H9 (cell line): Measurements from ENCODE around the gene MUC2. TPM values are rescaled to one million over a fixed set of nuclear protein-coding genes. Genes with fewer than 3 reads are reported as not detected.

Experiments
- DNase-seq: peaks from one replicate; pipeline ENCODE4 v3.0.0-alpha.2; 2017
- H2AFZ ChIP-seq: one replicate; pipeline ENCODE4 v1.6.1; 2013; ENCODE audit warnings: mild to moderate bottlenecking, low read length, control low read depth, moderate library complexity
- H2AK5ac ChIP-seq: 2 replicates; pipeline ENCODE4 v1.6.1; 2013; ENCODE audit warnings: low read length, control low read depth, mixed read lengths; ENCODE audit not compliant: insufficient read length
- H2BK120ac ChIP-seq: one replicate; pipeline ENCODE4 v1.6.1; 2013; ENCODE audit warnings: low read depth, mild to moderate bottlenecking, low read length, control low read depth, inconsistent platforms; ENCODE audit not compliant: poor library complexity, severe bottlenecking
- H2BK12ac ChIP-seq: 2 replicates; pipeline ENCODE4 v1.6.1; 2013; ENCODE audit warnings: low read length, control low read depth, mixed read lengths, low read depth; ENCODE audit not compliant: insufficient read length
- H2BK15ac ChIP-seq: 2 replicates; pipeline ENCODE4 v1.6.1; 2013; ENCODE audit warnings: low read depth, low read length, control low read depth
- H2BK20ac ChIP-seq: one replicate; pipeline ENCODE4 v1.6.1; 2013; ENCODE audit warnings: low read depth, mild to moderate bottlenecking, low read length, control low read depth, inconsistent platforms; ENCODE audit not compliant: poor library complexity, severe bottlenecking
- H2BK5ac ChIP-seq: 2 replicates; pipeline ENCODE4 v1.6.1; 2013; ENCODE audit warnings: low read length, control low read depth, mixed read lengths; ENCODE audit not compliant: insufficient read length
- H3K14ac ChIP-seq: 2 replicates; pipeline ENCODE4 v1.6.1; 2013; ENCODE audit warnings: low read length, control low read depth; ENCODE audit not compliant: insufficient read depth
- H3K18ac ChIP-seq: 2 replicates; pipeline ENCODE4 v1.6.1; 2013; ENCODE audit warnings: low read depth, mild to moderate bottlenecking, mixed read lengths, low read length, control low read depth; ENCODE audit not compliant: insufficient read length
- H3K23ac ChIP-seq: 2 replicates; pipeline ENCODE4 v1.6.1; 2013; ENCODE audit warnings: low read length, control low read depth, mixed read lengths, low read depth; ENCODE audit not compliant: insufficient read length
- H3K23me2 ChIP-seq: 2 replicates; pipeline ENCODE4 v1.6.1; 2013; ENCODE audit warnings: low read depth, mild to moderate bottlenecking, mixed read lengths, low read length, control low read depth; ENCODE audit not compliant: insufficient read length, poor library complexity, severe bottlenecking
- H3K27ac ChIP-seq: 2 replicates; pipeline ENCODE4 v1.5.1; 2013; ENCODE audit warnings: low read length, control low read depth, mixed read lengths, low read depth; ENCODE audit not compliant: insufficient read length
- H3K27me3 ChIP-seq: 2 replicates; pipeline ENCODE4 v1.6.1; 2013; ENCODE audit warnings: low read length, control low read depth, inconsistent platforms; ENCODE audit not compliant: insufficient read depth
- H3K4ac ChIP-seq: 2 replicates; pipeline ENCODE4 v1.6.1; 2013; ENCODE audit warnings: low read depth, mild to moderate bottlenecking, control low read depth, inconsistent platforms, low read length, moderate library complexity
- H3K4me1 ChIP-seq: 2 replicates; pipeline ENCODE4 v1.6.1; 2013; ENCODE audit warnings: low read length, control low read depth, inconsistent platforms; ENCODE audit not compliant: insufficient read depth
- H3K4me2 ChIP-seq: 2 replicates; pipeline ENCODE4 v1.6.1; 2013; ENCODE audit warnings: low read length, control low read depth, mixed read lengths; ENCODE audit not compliant: insufficient read length, insufficient read depth
- H3K56ac ChIP-seq: 2 replicates; pipeline ENCODE4 v1.6.1; 2013; ENCODE audit warnings: low read depth, mild to moderate bottlenecking, mixed read lengths, low read length, control low read depth; ENCODE audit not compliant: insufficient read length
- H3K79me1 ChIP-seq: 2 replicates; pipeline ENCODE4 v1.6.1; 2013; ENCODE audit warnings: low read depth, mild to moderate bottlenecking, moderate library complexity, low read length, control low read depth, inconsistent platforms; ENCODE audit not compliant: insufficient read depth, poor library complexity, severe bottlenecking
- H3K79me2 ChIP-seq: 2 replicates; pipeline ENCODE4 v1.6.1; 2013; ENCODE audit warnings: low read length, control low read depth, inconsistent platforms; ENCODE audit not compliant: insufficient read depth
- H3K9ac ChIP-seq: 2 replicates; pipeline ENCODE4 v1.6.1; 2013; ENCODE audit warnings: low read length, control low read depth, mixed read lengths; ENCODE audit not compliant: insufficient read length; ENCODE audit errors: extremely low read depth
- H3K9me3 ChIP-seq: one replicate; pipeline ENCODE4 v1.6.1; 2013; ENCODE audit warnings: low read depth, low read length, inconsistent platforms; ENCODE audit not compliant: control insufficient read depth
- H3T11ph ChIP-seq: one replicate; pipeline ENCODE4 v1.6.1; 2013; ENCODE audit warnings: mild to moderate bottlenecking, low read length, control low read depth, inconsistent platforms
- H4K20me1 ChIP-seq: one replicate; pipeline ENCODE4 v1.6.1; 2013; ENCODE audit not compliant: control insufficient read depth, insufficient read length, insufficient read depth
- H4K5ac ChIP-seq: 2 replicates; pipeline ENCODE4 v1.6.1; 2013; ENCODE audit warnings: low read depth, mild to moderate bottlenecking, mixed read lengths, low read length, control low read depth; ENCODE audit not compliant: insufficient read length
- H4K8ac ChIP-seq: replicated peaks from 2 replicates; pipeline ENCODE4 v1.6.1; 2013; ENCODE audit warnings: low read length, control low read depth, mixed read lengths, low read depth; ENCODE audit not compliant: insufficient read length
- H4K91ac ChIP-seq: 2 replicates; pipeline ENCODE4 v1.6.1; 2013; ENCODE audit warnings: low read depth, mild to moderate bottlenecking, moderate library complexity, mixed read lengths, low read length, control low read depth; ENCODE audit not compliant: insufficient read length
- H3K27ac Mint-ChIP-seq, 3 experiments: 2 replicates in 2 of 3; 3 replicates in 1 of 3; pipeline ENCODE4 v1.8.0; 2020 to 2021; ENCODE audit warnings: mixed read lengths in 3 of 3, mild to moderate bottlenecking in 1 of 3, moderate library complexity in 1 of 3
- H3K27me3 Mint-ChIP-seq: 2 replicates; pipeline ENCODE4 v1.8.0; 2021; ENCODE audit warnings: low read depth, mild to moderate bottlenecking, moderate library complexity, mixed read lengths
- H3K36me3 Mint-ChIP-seq, 3 experiments: 2 replicates in 2 of 3; 3 replicates in 1 of 3; pipeline ENCODE4 v1.8.0; 2020 to 2021; ENCODE audit warnings: low read depth in 3 of 3, mixed read lengths in 3 of 3; ENCODE audit not compliant: insufficient read depth in 1 of 3
- H3K4me1 Mint-ChIP-seq, 2 experiments: 2 replicates each; pipeline ENCODE4 v1.8.0; 2020; ENCODE audit warnings: mixed read lengths in 2 of 2
- H3K4me3 Mint-ChIP-seq, 2 experiments: 2 replicates in 1 of 2; 3 replicates in 1 of 2; pipeline ENCODE4 v1.8.0; 2020 to 2021; ENCODE audit warnings: mild to moderate bottlenecking in 2 of 2, mixed read lengths in 2 of 2, moderate library complexity in 1 of 2
- H3K9me3 Mint-ChIP-seq, 2 experiments: 2 replicates in 1 of 2; 3 replicates in 1 of 2; pipeline ENCODE4 v1.8.0; 2020; ENCODE audit warnings: mild to moderate bottlenecking in 2 of 2, mixed read lengths in 2 of 2, moderate library complexity in 1 of 2
- WGBS: extraction: QIAGEN DNeasy Blood & Tissue Kit; methylation state at CpG from one replicate; pipeline ENCODE4 v1.1.7; 2013; ENCODE audit warnings: missing lambda C conversion rate, low lambda C conversion rate, mixed read lengths; ENCODE audit not compliant: insufficient read length; ENCODE audit errors: extremely low coverage; 5-methylcytosine and 5-hydroxymethylcytosine counted together
- total RNA-seq: library from RNA; stranded (reverse); gene quantifications from 2 replicates; pipeline ENCODE4 v1.2.1, GENCODE V29; 2021
- TF ChIP-seq, protein P1 (sequence below): fragments of 200-600 bp; sonication (generic); conservative IDR thresholded peaks from 3 replicates; pipeline ENCODE4 v1.8.0; 2021; ENCODE audit warnings: antibody characterized with exemption, mild to moderate bottlenecking

The MUC2 gene
- total RNA-seq, 1 experiment from 2014 or later, result not detected

DNA sequence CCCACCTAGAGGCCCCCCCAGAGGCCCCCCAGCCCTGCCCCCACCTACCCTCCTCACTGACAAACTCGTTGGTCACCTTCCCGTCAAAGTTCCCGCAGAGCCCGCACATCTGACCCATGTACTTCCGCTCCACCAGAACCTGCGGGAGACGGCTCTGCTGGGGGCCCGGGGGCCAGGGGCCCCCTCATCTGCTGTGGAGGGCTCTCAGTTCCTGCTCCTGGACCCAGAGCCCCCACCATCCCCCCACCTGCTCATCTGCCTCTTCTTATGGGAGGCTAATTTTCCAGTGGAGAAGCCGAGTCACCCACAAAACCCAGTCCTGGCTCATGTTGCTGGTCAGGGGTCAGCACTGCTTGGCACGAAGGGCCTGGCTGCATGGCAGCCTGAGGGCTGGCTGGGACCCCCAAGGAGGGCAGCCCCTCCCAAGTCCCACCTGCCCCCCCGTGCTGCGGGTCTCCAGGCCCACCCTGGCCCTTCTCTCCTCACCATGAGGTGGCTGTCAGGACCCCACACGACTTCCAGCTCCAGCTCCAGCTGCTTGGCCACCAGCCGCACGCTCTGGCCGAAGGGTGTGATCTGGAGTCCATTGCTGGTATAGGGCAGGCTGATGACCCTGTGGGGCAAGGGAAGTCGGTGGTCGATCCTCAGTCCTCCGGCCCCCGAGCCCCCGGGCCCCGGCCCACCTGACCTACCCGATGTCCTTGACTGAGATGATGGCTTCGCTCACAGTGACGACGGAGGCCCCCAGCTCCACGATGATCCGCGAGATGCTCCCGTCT is 43.4 kb upstream of the MUC2 start:
- TF ChIP-seq, protein P1, sequence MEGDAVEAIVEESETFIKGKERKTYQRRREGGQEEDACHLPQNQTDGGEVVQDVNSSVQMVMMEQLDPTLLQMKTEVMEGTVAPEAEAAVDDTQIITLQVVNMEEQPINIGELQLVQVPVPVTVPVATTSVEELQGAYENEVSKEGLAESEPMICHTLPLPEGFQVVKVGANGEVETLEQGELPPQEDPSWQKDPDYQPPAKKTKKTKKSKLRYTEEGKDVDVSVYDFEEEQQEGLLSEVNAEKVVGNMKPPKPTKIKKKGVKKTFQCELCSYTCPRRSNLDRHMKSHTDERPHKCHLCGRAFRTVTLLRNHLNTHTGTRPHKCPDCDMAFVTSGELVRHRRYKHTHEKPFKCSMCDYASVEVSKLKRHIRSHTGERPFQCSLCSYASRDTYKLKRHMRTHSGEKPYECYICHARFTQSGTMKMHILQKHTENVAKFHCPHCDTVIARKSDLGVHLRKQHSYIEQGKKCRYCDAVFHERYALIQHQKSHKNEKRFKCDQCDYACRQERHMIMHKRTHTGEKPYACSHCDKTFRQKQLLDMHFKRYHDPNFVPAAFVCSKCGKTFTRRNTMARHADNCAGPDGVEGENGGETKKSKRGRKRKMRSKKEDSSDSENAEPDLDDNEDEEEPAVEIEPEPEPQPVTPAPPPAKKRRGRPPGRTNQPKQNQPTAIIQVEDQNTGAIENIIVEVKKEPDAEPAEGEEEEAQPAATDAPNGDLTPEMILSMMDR, result no peak
- H2BK20ac ChIP-seq, result no peak overlapping the region
- H3K4me1 ChIP-seq, result no peaks in the 10 kb centered on the region
- H3K79me2 ChIP-seq, result no peaks in the 10 kb centered on the region
- H4K20me1 ChIP-seq, result no peaks in the 10 kb centered on the region
- H4K5ac ChIP-seq, result no peak overlapping the region
- Mint-ChIP-seq H3K36me3 (no peaks in the 10 kb centered on the region), H3K27me3 (no peaks in the 10 kb centered on the region), H3K4me3 (no peak overlapping the region), H3K4me1 (no peaks in the 10 kb centered on the region), H3K9me3 (peaks cover 0 to 6% of the 10 kb centered on the region in 2 experiments; a peak in 2 of 5 replicates), H3K27ac (peak overlapping the region in 2 of 3 experiments; percentile 44 to 84; a peak in 2 of 7 replicates)
- H3K79me1 ChIP-seq, result no peaks in the 10 kb centered on the region
- H2BK15ac ChIP-seq, result no peak overlapping the region
- H4K91ac ChIP-seq, result no peak overlapping the region
- no peak overlapping the region for H2BK12ac ChIP-seq
- WGBS, result no CpG with 5 or more reads among the region's 30 CpGs
- H3K56ac ChIP-seq, result no peak overlapping the region
- H3K27me3 ChIP-seq, result no peaks in the 10 kb centered on the region
- no peak overlapping the region for H3K4ac ChIP-seq
- no peaks in the 10 kb centered on the region for H3K9me3 ChIP-seq
- H4K8ac ChIP-seq, result no peak overlapping the region
- no peak overlapping the region for H3K4me2 ChIP-seq
- no peak overlapping the region for H2BK120ac ChIP-seq
- H3K23me2 ChIP-seq, result no peaks in the 10 kb centered on the region
- no peak overlapping the region for H3K18ac ChIP-seq
- H2AK5ac ChIP-seq, result no peak overlapping the region
- no peak overlapping the region for H3K14ac ChIP-seq
- H2BK5ac ChIP-seq, result no peak overlapping the region
- H2AFZ ChIP-seq, result no peak overlapping the region
- H3K9ac ChIP-seq, result no peak overlapping the region
- H3T11ph ChIP-seq, result no peak overlapping the region
- DNase-seq, result no peak
- H3K27ac ChIP-seq, result no peak overlapping the region
- no peak overlapping the region for H3K23ac ChIP-seq
